Activated CD4-positive, alpha-beta T cell treated with anti-CD3 and anti-CD28 coated beads, Interleukin-2, amount 50 U/mL, for 1 hour (primary cell): ENCODE measurements around the gene GUCY2D.
"Not testable (repeated sequence)": the region's sequence is repeated elsewhere in the genome, so short reads cannot be mapped to it uniquely, and the experiment has no call there.

Experiments used
- DNase-seq: peaks from one replicate; pipeline ENCODE4 v3.0.0-alpha.2; 2020

Gene GUCY2D

GRCh38 chr17:8046929-8047768 is 44.7 kb downstream of the GUCY2D start:
- no peak for DNase-seq

GRCh38 chr17:8047769-8048110 is 45.3 kb downstream of the GUCY2D start:
- DNase-seq = no peak

- DNase-seq = no peak
Measured at GRCh38 chr17:8048236-8048635, 45.8 kb downstream of the GUCY2D start.

- no peak for DNase-seq
Measured at GRCh38 chr17:8048736-8049135, 46.3 kb downstream of the GUCY2D start.

GRCh38 chr17:8051831-8052230 is 49.4 kb downstream of the GUCY2D start:
- DNase-seq = no peak

- no peak for DNase-seq
Measured at GRCh38 chr17:8052256-8053252, 50.1 kb downstream of the GUCY2D start.

GRCh38 chr17:8053600-8053999 is 51.2 kb downstream of the GUCY2D start:
- DNase-seq = no peak

- DNase-seq = no peak
Measured at GRCh38 chr17:8055851-8056231, 53.4 kb downstream of the GUCY2D start.

GRCh38 chr17:8056232-8056975 is 54.0 kb downstream of the GUCY2D start:
- no peak for DNase-seq

- no peak for DNase-seq
Measured at GRCh38 chr17:8056976-8057625, 54.7 kb downstream of the GUCY2D start.

GRCh38 chr17:8057691-8058114 is 55.3 kb downstream of the GUCY2D start:
- DNase-seq = peak; percentile 35

GRCh38 chr17:8059131-8059530 is 56.7 kb downstream of the GUCY2D start:
- no peak for DNase-seq

GRCh38 chr17:8060274-8060673 is 57.9 kb downstream of the GUCY2D start:
- peak; percentile 43 for DNase-seq

- not testable (repeated sequence) for DNase-seq
Measured at GRCh38 chr17:8061851-8062250, 59.4 kb downstream of the GUCY2D start.

- no peak for DNase-seq
Measured at GRCh38 chr17:8062435-8062806, 60.0 kb downstream of the GUCY2D start.

- DNase-seq = no peak
Measured at GRCh38 chr17:8062807-8063483, 60.5 kb downstream of the GUCY2D start.

- no peak for DNase-seq
Measured at GRCh38 chr17:8063761-8064534, 61.5 kb downstream of the GUCY2D start.

- no peak for DNase-seq
Measured at GRCh38 chr17:8064561-8065019, 62.2 kb downstream of the GUCY2D start.

GRCh38 chr17:8066841-8067775 is 64.7 kb downstream of the GUCY2D start:
- DNase-seq = no peak

GRCh38 chr17:8067806-8068205 is 65.4 kb downstream of the GUCY2D start:
- DNase-seq = no peak
